Pericardium fibroblast (primary cell): ENCODE results near the gene KLC3. TPM values are rescaled to one million over a fixed set of nuclear protein-coding genes. Genes with fewer than 3 reads are reported as not detected.

ENCODE experiments used
- total RNA-seq: library from RNA; depleted of rRNA; stranded (reverse); fragments of >200 nt; gene quantifications from 2 replicates; pipeline ENCODE4 v1.2.3, GENCODE V29; 2015

KLC3 gene
- not detected in 2 replicates for total RNA-seq

DNA sequence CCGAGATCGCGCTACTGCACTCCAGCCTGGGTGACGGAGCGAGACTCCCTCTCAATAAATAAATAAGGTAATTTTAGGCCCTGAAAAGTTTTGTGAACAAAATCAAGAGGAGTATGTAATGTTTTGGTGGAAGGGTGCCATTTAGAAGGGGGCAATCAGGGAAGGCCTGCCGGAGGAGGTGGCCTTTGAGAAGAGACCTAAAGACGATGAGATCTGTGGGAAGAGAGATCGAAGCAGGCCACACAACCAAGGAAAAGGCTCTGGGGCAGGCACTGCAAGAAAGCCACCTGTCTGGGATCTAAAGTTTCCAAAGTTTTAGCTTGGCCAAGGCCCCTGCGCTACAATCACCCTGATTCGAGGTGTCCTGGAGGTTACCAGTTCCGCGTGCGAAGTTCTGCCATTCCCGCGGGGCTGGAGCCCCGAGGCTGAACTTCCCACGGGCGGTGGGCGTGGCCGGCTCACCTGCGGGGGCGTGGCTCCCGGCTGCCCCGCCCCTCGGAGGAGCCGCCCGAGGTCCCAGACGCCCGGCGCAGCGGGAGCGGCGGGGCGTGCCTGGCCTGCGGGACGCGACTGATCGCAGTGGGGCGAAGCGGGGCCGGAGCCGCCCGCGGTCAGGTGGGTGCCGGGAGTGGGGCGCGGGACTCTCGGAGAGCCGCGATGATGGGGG, at the start of gene KLC3:
TSS of gene KLC3 (plus strand) at position 519 of the 667 bp plus-strand sequence. CDS start 4,792 bp downstream, outside the sequence.

DNA sequence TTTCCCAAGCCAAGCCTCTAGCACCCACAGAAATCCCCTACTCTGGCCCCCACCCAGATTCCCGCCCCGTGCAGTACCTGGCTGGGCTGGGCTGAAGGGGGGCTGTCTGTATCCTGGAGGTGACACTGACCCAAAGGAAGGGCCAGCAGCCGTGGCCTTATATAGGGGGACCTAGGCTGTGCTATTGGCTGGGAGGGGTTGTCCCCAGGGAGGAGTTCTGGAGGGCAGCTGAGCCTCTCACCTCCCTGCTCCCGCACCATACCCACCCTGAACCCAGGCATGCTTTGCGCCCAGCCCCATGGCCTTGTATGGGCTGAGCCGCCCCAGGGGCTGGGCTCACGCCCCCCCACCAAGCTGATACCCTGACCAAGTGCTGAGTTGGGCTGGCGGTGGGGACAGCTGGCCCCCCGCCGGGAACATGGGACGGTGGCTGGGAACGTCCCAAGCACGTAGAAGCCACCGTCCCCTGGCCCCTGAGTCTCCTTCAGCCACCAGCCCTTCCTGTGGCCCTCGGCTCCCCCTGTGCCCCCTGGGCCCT, 17.7 kb upstream of the KLC3 start, which contains the start of gene CKM:
TSS of gene CKM (minus strand) at position 132 of the 538 bp plus-strand sequence. CDS start 3,162 bp downstream, outside the sequence.

DNA sequence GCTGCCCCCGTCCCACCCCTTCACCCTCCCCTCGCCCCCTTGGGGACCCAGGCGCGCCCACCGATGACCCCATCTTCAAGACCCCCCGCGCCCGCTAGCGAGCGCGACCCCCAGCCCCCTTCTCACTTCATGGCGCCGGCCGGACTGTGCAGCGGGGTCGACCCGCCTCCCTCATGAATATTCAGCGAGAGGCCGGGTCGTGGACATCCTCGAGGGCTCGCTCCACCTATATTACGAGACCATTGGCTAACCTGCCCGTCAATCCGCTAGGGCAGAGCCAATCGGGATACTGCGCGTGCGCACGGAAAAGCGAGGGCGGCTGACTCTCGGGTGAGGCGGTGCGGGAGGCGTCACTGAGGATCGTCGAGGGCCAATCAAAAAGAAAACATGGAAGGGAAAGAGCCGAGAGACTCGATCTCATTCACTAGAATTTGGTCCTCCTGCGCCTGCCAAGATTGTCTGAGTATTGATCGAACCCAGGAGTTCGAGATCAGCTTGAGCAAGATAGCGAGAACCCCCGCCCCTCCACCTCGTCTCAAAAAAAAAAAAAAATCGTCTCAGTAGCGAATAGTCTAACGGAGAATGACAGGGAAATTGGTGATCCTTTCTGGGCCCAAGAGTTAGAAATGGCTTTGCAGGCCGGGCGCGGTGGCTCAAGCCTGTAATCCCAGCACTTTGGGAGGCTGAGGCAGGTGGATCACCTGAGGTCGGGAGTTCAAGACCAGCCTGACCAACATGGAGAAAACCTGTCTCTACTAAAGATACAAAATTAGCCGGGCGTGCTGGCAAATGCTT, 30.1 kb downstream of the KLC3 start, which contains the start of gene ERCC2:
TSS of gene ERCC2 (minus strand) at position 164 of the 795 bp plus-strand sequence. CDS start at position 131, 33 bp downstream.

Other genes with a start within 250 kb of the KLC3 start
- gene PPP1R37, start 247.6 kb upstream of the KLC3 start, total RNA-seq, result 28.3 and 46.7 TPM in 2 replicates
- under 0.01 and 0.85 TPM in 2 replicates for gene NKPD1, start 179.8 kb upstream of the KLC3 start, total RNA-seq
- gene TRAPPC6A, start 162.5 kb upstream of the KLC3 start, total RNA-seq, result 29.1 and 33.0 TPM in 2 replicates
- 10.3 and 15.3 TPM in 2 replicates for gene BLOC1S3, start 162.0 kb upstream of the KLC3 start, total RNA-seq
- gene EXOC3L2, start 95.3 kb upstream of the KLC3 start, total RNA-seq, result 1.0 and 2.0 TPM in 2 replicates
- gene MARK4, start 89.5 kb upstream of the KLC3 start, total RNA-seq, result 23.2 and 36.3 TPM in 2 replicates
- 0.35 and 4.2 TPM in 2 replicates for gene CKM, start 17.9 kb upstream of the KLC3 start, total RNA-seq
- gene ERCC2, start 29.8 kb downstream of the KLC3 start, total RNA-seq, result 15.0 and 24.5 TPM in 2 replicates
- 4.8 and 7.8 TPM in 2 replicates for gene PPP1R13L, start 64.3 kb downstream of the KLC3 start, total RNA-seq
- gene POLR1G, start 65.9 kb downstream of the KLC3 start, total RNA-seq, result 2.9 and 9.3 TPM in 2 replicates
- 73.5 and 82.0 TPM in 2 replicates for gene ERCC1, start 83.2 kb downstream of the KLC3 start, total RNA-seq
- gene FOSB, start 127.2 kb downstream of the KLC3 start, total RNA-seq, result 14.2 and 53.7 TPM in 2 replicates
- gene RTN2, start 156.3 kb downstream of the KLC3 start, total RNA-seq, result 18.8 and 21.1 TPM in 2 replicates
- 1.3 and 2.6 TPM in 2 replicates for gene PPM1N, start 157.7 kb downstream of the KLC3 start, total RNA-seq
- gene VASP, start 166.7 kb downstream of the KLC3 start, total RNA-seq, result 55.0 and 120 TPM in 2 replicates
- 8.2 and 9.2 TPM in 2 replicates for gene OPA3, start 244.1 kb downstream of the KLC3 start, total RNA-seq